ENCODE results near the gene TXK.

DNA sequence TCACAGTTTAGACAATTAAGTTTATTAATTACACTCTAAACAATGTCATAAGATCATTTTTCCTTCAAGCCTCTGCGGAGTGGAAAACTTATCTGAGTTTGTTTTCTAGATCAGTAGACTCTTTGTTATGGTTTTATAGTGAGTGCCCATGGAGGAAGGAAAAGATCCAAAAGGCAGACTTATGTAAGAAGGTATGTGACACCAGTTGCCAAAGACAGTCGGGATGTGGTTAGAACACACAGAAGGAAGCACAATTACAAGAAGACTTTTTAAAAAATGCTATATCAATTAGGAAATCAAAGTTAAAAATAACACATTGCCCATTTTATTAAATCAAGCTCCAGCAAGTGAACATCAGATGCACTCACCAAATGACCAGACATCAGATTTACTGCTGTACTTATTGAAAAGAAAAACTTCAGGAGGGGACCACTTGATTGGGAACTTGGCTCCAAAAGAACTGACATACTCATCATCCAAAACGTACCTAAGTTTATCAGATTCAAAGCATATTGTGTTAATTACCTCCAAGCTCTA lies 60.4 kb downstream of the TXK start:
- TF ChIP-seq, protein P1, sequence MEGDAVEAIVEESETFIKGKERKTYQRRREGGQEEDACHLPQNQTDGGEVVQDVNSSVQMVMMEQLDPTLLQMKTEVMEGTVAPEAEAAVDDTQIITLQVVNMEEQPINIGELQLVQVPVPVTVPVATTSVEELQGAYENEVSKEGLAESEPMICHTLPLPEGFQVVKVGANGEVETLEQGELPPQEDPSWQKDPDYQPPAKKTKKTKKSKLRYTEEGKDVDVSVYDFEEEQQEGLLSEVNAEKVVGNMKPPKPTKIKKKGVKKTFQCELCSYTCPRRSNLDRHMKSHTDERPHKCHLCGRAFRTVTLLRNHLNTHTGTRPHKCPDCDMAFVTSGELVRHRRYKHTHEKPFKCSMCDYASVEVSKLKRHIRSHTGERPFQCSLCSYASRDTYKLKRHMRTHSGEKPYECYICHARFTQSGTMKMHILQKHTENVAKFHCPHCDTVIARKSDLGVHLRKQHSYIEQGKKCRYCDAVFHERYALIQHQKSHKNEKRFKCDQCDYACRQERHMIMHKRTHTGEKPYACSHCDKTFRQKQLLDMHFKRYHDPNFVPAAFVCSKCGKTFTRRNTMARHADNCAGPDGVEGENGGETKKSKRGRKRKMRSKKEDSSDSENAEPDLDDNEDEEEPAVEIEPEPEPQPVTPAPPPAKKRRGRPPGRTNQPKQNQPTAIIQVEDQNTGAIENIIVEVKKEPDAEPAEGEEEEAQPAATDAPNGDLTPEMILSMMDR (conservative IDR thresholded peaks at IDR 0.05) = no peak
- no peak for TF ChIP-seq EZH2 (IDR thresholded peaks at IDR 0.05; ENCODE audit: low read depth)
